Trophoblast cell (in vitro differentiated cells and primary cell): ENCODE measurements around the gene CHDH.
A peak's percentile ranks its signal among the peaks of the same experiment; 100 is the strongest.

Experiments used
- DNase-seq, 2 donors: peaks; one replicate each; pipeline ENCODE4 v3.0.0-alpha.2; 2016
- H2AFZ ChIP-seq: 2 replicates; pipeline ENCODE4 v1.6.1; 2013; ENCODE audit warnings: low read length, moderate library complexity, mild to moderate bottlenecking; ENCODE audit not compliant: insufficient read depth, poor library complexity
- H2AK5ac ChIP-seq: 2 replicates; pipeline ENCODE4 v1.6.1; 2013; ENCODE audit warnings: mild to moderate bottlenecking, low read length
- H2BK120ac ChIP-seq: 2 replicates; pipeline ENCODE4 v1.6.1; 2013; ENCODE audit warnings: low read length, mild to moderate bottlenecking, moderate library complexity; ENCODE audit not compliant: insufficient read depth, poor library complexity
- H2BK12ac ChIP-seq: 2 replicates; pipeline ENCODE4 v1.6.1; 2013; ENCODE audit warnings: mild to moderate bottlenecking, low read length, moderate library complexity
- H2BK5ac ChIP-seq: 2 replicates; pipeline ENCODE4 v1.6.1; 2013; ENCODE audit warnings: low read length, low read depth, moderate library complexity, mild to moderate bottlenecking; ENCODE audit not compliant: poor library complexity
- H3K14ac ChIP-seq: 2 replicates; pipeline ENCODE4 v1.6.1; 2013; ENCODE audit warnings: mild to moderate bottlenecking, low read length
- H3K18ac ChIP-seq: 2 replicates; pipeline ENCODE4 v1.6.1; 2013; ENCODE audit warnings: mild to moderate bottlenecking, low read length
- H3K23ac ChIP-seq: 2 replicates; pipeline ENCODE4 v1.6.1; 2013; ENCODE audit warnings: low read length
- H3K27ac ChIP-seq: 2 replicates; pipeline ENCODE4 v1.5.1; 2013; ENCODE audit warnings: low read depth, mild to moderate bottlenecking, inconsistent platforms, low read length, moderate library complexity
- H3K27me3 ChIP-seq: 2 replicates; pipeline ENCODE4 v1.6.1; 2013; ENCODE audit warnings: inconsistent platforms, mild to moderate bottlenecking, low read length, moderate library complexity; ENCODE audit not compliant: insufficient read depth
- H3K36me3 ChIP-seq, 2 experiments: 1 replicate in 1 of 2; 2 replicates in 1 of 2; pipeline ENCODE4 v1.6.1; 2013; ENCODE audit warnings: low read length in 2 of 2, mild to moderate bottlenecking in 2 of 2, moderate library complexity in 1 of 2; ENCODE audit not compliant: insufficient read depth in 2 of 2, control insufficient read depth in 1 of 2
- H3K4ac ChIP-seq: 2 replicates; pipeline ENCODE4 v1.6.1; 2013; ENCODE audit warnings: low read depth, mild to moderate bottlenecking, low read length, moderate library complexity
- H3K4me1 ChIP-seq, 2 experiments: 1 replicate in 1 of 2; 2 replicates in 1 of 2; pipeline ENCODE4 v1.6.1; 2013; ENCODE audit warnings: low read length in 2 of 2, mild to moderate bottlenecking in 2 of 2, moderate library complexity in 1 of 2; ENCODE audit not compliant: insufficient read depth in 2 of 2, control insufficient read depth in 1 of 2
- H3K4me2 ChIP-seq: 2 replicates; pipeline ENCODE4 v1.6.1; 2013; ENCODE audit warnings: inconsistent platforms, mild to moderate bottlenecking, low read length, moderate library complexity
- H3K4me3 ChIP-seq: 2 replicates; pipeline ENCODE4 v1.5.1; 2013; ENCODE audit warnings: mild to moderate bottlenecking, low read depth, low read length, inconsistent platforms
- H3K79me1 ChIP-seq: one replicate; pipeline ENCODE4 v1.6.1; 2013; ENCODE audit warnings: low read length
- H3K79me2 ChIP-seq: 2 replicates; pipeline ENCODE4 v1.6.1; 2013; ENCODE audit warnings: low read length, mild to moderate bottlenecking; ENCODE audit not compliant: control insufficient read depth, insufficient read depth, poor library complexity
- H3K9ac ChIP-seq: 2 replicates; pipeline ENCODE4 v1.6.1; 2013; ENCODE audit warnings: mild to moderate bottlenecking, low read length
- H3K9me3 ChIP-seq: 2 replicates; pipeline ENCODE4 v1.6.1; 2013; ENCODE audit warnings: low read depth, mild to moderate bottlenecking, control low read depth, inconsistent platforms, low read length; ENCODE audit not compliant: insufficient read depth
- H4K12ac ChIP-seq: 2 replicates; pipeline ENCODE4 v1.6.1; 2013; ENCODE audit warnings: low read depth, mild to moderate bottlenecking, low read length, moderate library complexity
- H4K8ac ChIP-seq: 2 replicates; pipeline ENCODE4 v1.6.1; 2013; ENCODE audit warnings: low read depth, mild to moderate bottlenecking, low read length, moderate library complexity
- H4K91ac ChIP-seq: one replicate; pipeline ENCODE4 v1.6.1; 2013; ENCODE audit warnings: low read depth, mild to moderate bottlenecking, low read length, moderate library complexity
- WGBS: extraction: QIAGEN DNeasy Blood & Tissue Kit; methylation state at CpG from one replicate; pipeline ENCODE4 v1.1.7; 2013; ENCODE audit warnings: missing lambda C conversion rate; ENCODE audit not compliant: insufficient read length, insufficient coverage; ENCODE audit errors: extremely low coverage; 5-methylcytosine and 5-hydroxymethylcytosine counted together

CHDH gene

DNA sequence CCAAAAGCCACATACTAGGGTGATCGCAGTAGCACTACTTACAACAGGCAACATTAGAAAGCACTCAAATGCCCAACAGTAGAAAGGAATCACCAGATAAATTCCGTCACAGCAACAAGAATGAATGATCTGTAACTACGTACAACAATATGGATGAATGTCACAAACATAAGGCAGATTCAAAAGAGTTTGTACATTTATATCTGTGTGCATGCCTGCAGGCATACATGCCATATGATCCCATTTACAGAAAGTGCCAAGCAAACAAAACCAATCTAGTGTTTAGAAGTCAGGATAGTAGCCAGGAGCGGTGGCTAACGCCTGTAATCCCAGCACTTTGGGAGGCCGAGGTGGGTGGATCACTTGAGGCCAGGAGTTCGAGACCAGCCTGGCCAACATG, 3.7 kb upstream of the CHDH start:
- peaks cover 3% of the 10 kb centered on the region for H3K9me3 ChIP-seq
- no peak overlapping the region for H3K4ac ChIP-seq
- H3K23ac ChIP-seq: no peak overlapping the region
- peaks cover 4% of the 10 kb centered on the region for H3K27me3 ChIP-seq
- WGBS: no CpG with 5 or more reads among the region's 7 CpGs
- peaks cover 5 to 6% of the 10 kb centered on the region in 2 experiments for H3K4me1 ChIP-seq
- H4K12ac ChIP-seq: no peak overlapping the region
- no peak overlapping the region for H2BK5ac ChIP-seq
- H2AFZ ChIP-seq: no peak overlapping the region
- no peak overlapping the region for H3K9ac ChIP-seq
- no peak overlapping the region for H2AK5ac ChIP-seq
- no peak overlapping the region for H2BK12ac ChIP-seq
- peaks cover 2% of the 10 kb centered on the region for H3K79me1 ChIP-seq
- H3K79me2 ChIP-seq: no peaks in the 10 kb centered on the region
- no peak overlapping the region for H3K27ac ChIP-seq
- H3K36me3 ChIP-seq: no peaks in the 10 kb centered on the region
- H3K18ac ChIP-seq: no peak overlapping the region
- H3K14ac ChIP-seq: no peak overlapping the region
- H4K8ac ChIP-seq: no peak overlapping the region
- H3K4me3 ChIP-seq: no peak overlapping the region
- H2BK120ac ChIP-seq: no peak overlapping the region
- DNase-seq: no peak
- H4K91ac ChIP-seq: no peak overlapping the region
- no peak overlapping the region for H3K4me2 ChIP-seq

DNA sequence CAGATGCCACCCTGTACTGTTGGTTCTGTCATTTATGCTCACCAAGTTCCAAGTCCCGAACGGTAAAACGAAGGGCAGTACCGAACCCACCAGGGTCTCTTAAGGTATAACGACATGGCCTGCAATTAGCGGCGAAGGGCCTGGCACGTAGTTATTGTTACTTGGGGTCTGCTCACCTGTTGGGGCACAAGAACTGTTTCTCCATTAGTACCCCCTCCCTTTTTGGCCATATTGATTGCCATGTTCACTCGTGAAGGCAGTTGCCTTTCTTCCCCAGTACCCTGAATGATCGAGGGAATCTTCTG, 584 bp upstream of the CHDH start:
- no peak overlapping the region for H3K14ac ChIP-seq

DNA sequence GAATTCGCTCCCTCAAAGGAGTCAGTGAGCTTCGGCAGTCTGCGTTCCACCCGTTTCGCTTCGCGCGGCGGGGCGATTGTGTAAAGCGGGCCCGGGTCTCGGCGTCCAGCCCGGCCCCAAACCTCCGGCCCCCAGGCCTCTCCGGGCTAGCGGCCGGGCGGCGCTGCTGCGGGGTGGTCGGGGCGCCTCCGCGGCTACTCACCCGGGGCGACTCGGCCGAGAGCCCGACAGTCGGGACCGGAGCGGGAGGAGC, 412 bp downstream of the CHDH start:
- H3K23ac ChIP-seq: no peak overlapping the region
- WGBS: no CpG with 5 or more reads among the region's 34 CpGs

More for the DNA sequence above, 584 bp upstream of the CHDH start:
- Histone ChIP-seq H3K27me3 (peaks cover 4% of the 10 kb centered on the region), H2AK5ac (no peak overlapping the region), H2BK120ac (no peak overlapping the region), H4K8ac (no peak overlapping the region), H3K27ac (no peak overlapping the region), H3K4me1 (peaks cover 5 to 6% of the 10 kb centered on the region in 2 experiments), H3K4me3 (peak overlapping the region; percentile 70), H3K4ac (no peak overlapping the region), H3K4me2 (peak overlapping the region; percentile 89), H2AFZ (no peak overlapping the region), H3K9me3 (peaks cover 3% of the 10 kb centered on the region), H3K79me2 (no peaks in the 10 kb centered on the region), H2BK12ac (no peak overlapping the region), H4K12ac (no peak overlapping the region), H3K36me3 (no peaks in the 10 kb centered on the region), H4K91ac (no peak overlapping the region), H2BK5ac (no peak overlapping the region), H3K9ac (no peak overlapping the region), H3K23ac (no peak overlapping the region), H3K18ac (no peak overlapping the region), H3K79me1 (peaks cover 2% of the 10 kb centered on the region)
- no peak for DNase-seq
- WGBS: no CpG with 5 or more reads among the region's 10 CpGs

DNA sequence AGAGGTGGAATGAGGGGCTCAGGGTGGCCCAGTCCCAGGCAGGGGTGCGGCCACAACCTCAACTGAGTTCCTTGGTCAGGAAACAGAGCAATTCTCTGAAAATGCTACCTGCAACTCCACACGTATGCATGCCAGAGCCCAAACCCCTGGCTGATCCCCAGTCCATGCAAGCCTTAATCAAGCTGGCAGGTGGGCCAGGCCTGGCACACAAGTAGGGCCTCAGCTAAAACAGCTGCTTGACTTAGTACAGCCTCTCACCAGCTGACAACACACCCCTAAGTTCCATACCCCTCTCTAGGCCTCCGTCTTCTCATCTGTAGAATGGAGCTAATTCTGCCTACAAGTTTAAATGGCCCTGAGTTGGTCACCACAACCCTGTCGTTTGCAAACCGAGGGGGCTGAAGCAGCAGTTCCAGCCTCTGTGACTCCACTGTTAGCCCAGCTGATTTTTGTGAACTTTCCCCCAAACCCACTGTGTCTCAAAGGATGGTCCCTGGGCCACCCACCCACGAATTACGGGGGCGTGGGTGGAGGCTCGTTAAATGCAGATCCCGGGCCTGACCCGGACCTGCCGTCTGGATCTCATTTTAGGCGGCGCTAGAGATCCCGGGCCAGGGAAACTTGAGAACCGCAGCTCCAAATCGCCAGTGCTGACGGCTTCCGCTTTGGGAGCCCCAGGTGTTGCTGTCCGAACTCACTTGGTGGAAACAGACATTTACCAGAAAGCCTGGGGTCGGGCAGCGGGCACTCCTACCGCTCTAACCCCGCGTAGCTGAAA, 927 bp downstream of the CHDH start:
- no peaks in the 10 kb centered on the region for H3K79me2 ChIP-seq
- peak overlapping the region; percentile 51 for H2AFZ ChIP-seq
- H2BK5ac ChIP-seq: no peak overlapping the region

More for the DNA sequence above, 412 bp downstream of the CHDH start:
- H3K4me2 ChIP-seq: peak overlapping the region; percentile 89
- no peak overlapping the region for H4K12ac ChIP-seq
- H3K4me3 ChIP-seq: peak overlapping the region; percentile 70
- peaks cover 4% of the 10 kb centered on the region for H3K27me3 ChIP-seq
- peak overlapping the region; percentile 51 for H2AFZ ChIP-seq
- no peak overlapping the region for H2BK5ac ChIP-seq
- H3K4me1 ChIP-seq: peaks cover 5 to 6% of the 10 kb centered on the region in 2 experiments
- H3K14ac ChIP-seq: peak overlapping the region; percentile 40
- peaks cover 2% of the 10 kb centered on the region for H3K79me1 ChIP-seq
- no peaks in the 10 kb centered on the region for H3K79me2 ChIP-seq
- peak overlapping the region; percentile 1 for H2BK120ac ChIP-seq
- no peak overlapping the region for H2BK12ac ChIP-seq
- no peak overlapping the region for H3K18ac ChIP-seq
- H2AK5ac ChIP-seq: no peak overlapping the region
- H3K9me3 ChIP-seq: peaks cover 3% of the 10 kb centered on the region
- no peak for DNase-seq
- H3K27ac ChIP-seq: no peak overlapping the region
- H3K9ac ChIP-seq: no peak overlapping the region
- H3K4ac ChIP-seq: no peak overlapping the region
- H3K36me3 ChIP-seq: no peaks in the 10 kb centered on the region
- H4K8ac ChIP-seq: peak overlapping the region; percentile 32
- peak overlapping the region; percentile 41 for H4K91ac ChIP-seq

More for the DNA sequence above, 927 bp downstream of the CHDH start:
- H3K18ac ChIP-seq: no peak overlapping the region
- H3K9ac ChIP-seq: no peak overlapping the region
- H3K79me1 ChIP-seq: peaks cover 2% of the 10 kb centered on the region
- no CpG with 5 or more reads among the region's 25 CpGs for WGBS
- H3K27me3 ChIP-seq: peaks cover 4% of the 10 kb centered on the region
- no peak overlapping the region for H2AK5ac ChIP-seq
- peak overlapping the region; percentile 89 for H3K4me2 ChIP-seq
- H4K91ac ChIP-seq: no peak overlapping the region
- peak overlapping the region; percentile 21 for H2BK12ac ChIP-seq
- H3K36me3 ChIP-seq: no peaks in the 10 kb centered on the region
- H4K12ac ChIP-seq: no peak overlapping the region
- H3K23ac ChIP-seq: no peak overlapping the region
- H3K27ac ChIP-seq: no peak overlapping the region
- peak overlapping the region; percentile 1 for H2BK120ac ChIP-seq
- H3K4ac ChIP-seq: no peak overlapping the region
- peaks cover 3% of the 10 kb centered on the region for H3K9me3 ChIP-seq
- H3K4me1 ChIP-seq: peaks cover 5 to 6% of the 10 kb centered on the region in 2 experiments
- peak overlapping the region; percentile 70 for H3K4me3 ChIP-seq
- DNase-seq: peak; percentile 18 to 56
- peak overlapping the region; percentile 49 for H4K8ac ChIP-seq
- H3K14ac ChIP-seq: no peak overlapping the region
